ENCODE measurements around the gene TMEM163.
A peak's percentile ranks its signal among the peaks of the same experiment; 100 is the strongest.
"Not testable (repeated sequence)": the region's sequence is repeated elsewhere in the genome, so short reads cannot be mapped to it uniquely, and the experiment has no call there.

TMEM163 gene

GRCh38 chr2:134726645-134727044, 7.8 kb upstream of the TMEM163 start:
- FAIRE-seq (no peak), DNase-seq (ENCODE audit: insufficient read length, low spot score) (no peak)
- TF ChIP-seq POU2F2 (IDR thresholded peaks at IDR 0.05; ENCODE audit: low read depth, low read length) (no peak), TAF1 (IDR thresholded peaks at IDR 0.05; ENCODE audit: low read depth, low read length) (no peak), PAX5 (IDR thresholded peaks at IDR 0.05; ENCODE audit: insufficient read depth, low read length, severe bottlenecking) (no peak), POLR2AphosphoS5 (IDR thresholded peaks at IDR 0.05; ENCODE audit: low read depth, low read length) (no peak), POLR2A (IDR thresholded peaks at IDR 0.05; ENCODE audit: low read depth, low read length) (no peak), SPI1 (IDR thresholded peaks at IDR 0.05; ENCODE audit: low read depth, low read length) (no peak)

GRCh38 chr2:134725876-134726275, 7.1 kb upstream of the TMEM163 start:
- TF ChIP-seq TAF1 (IDR thresholded peaks at IDR 0.05; ENCODE audit: low read depth, low read length) = no peak
- FAIRE-seq = no peak

GRCh38 chr2:134724341-134724740, 5.5 kb upstream of the TMEM163 start:
- DNase-seq (ENCODE audit: insufficient read length, low spot score) = no peak
- no peak for FAIRE-seq
- TF ChIP-seq POLR2A (IDR thresholded peaks at IDR 0.05; ENCODE audit: low read depth, low read length) (no peak), TAF1 (IDR thresholded peaks at IDR 0.05; ENCODE audit: low read depth, low read length) (no peak), SPI1 (IDR thresholded peaks at IDR 0.05; ENCODE audit: low read depth, low read length) (no peak), POLR2AphosphoS5 (IDR thresholded peaks at IDR 0.05; ENCODE audit: low read depth, low read length) (no peak), POU2F2 (IDR thresholded peaks at IDR 0.05; ENCODE audit: low read depth, low read length) (no peak), PAX5 (IDR thresholded peaks at IDR 0.05; ENCODE audit: insufficient read depth, low read length, severe bottlenecking) (no peak)

More at GRCh38 chr2:134725876-134726275, 7.1 kb upstream of the TMEM163 start:
- no peak for DNase-seq (ENCODE audit: insufficient read length, low spot score)

- not testable (repeated sequence) for FAIRE-seq
These were observed 4.9 kb upstream of the TMEM163 start for GRCh38 chr2:134723742-134724141.

GRCh38 chr2:134722728-134723127, 3.9 kb upstream of the TMEM163 start:
- FAIRE-seq = no peak
- no peak for TF ChIP-seq PAX5 (IDR thresholded peaks at IDR 0.05; ENCODE audit: insufficient read depth, low read length, severe bottlenecking)

More at GRCh38 chr2:134723742-134724141, 4.9 kb upstream of the TMEM163 start:
- DNase-seq (ENCODE audit: insufficient read length, low spot score) = not testable (repeated sequence)

GRCh38 chr2:134721596-134721995, 2.8 kb upstream of the TMEM163 start:
- FAIRE-seq = no peak
- no peak for DNase-seq (ENCODE audit: insufficient read length, low spot score)
- TF ChIP-seq PAX5 (IDR thresholded peaks at IDR 0.05; ENCODE audit: insufficient read depth, low read length, severe bottlenecking) (no peak), SPI1 (IDR thresholded peaks at IDR 0.05; ENCODE audit: low read depth, low read length) (no peak), POLR2A (IDR thresholded peaks at IDR 0.05; ENCODE audit: low read depth, low read length) (no peak), POU2F2 (IDR thresholded peaks at IDR 0.05; ENCODE audit: low read depth, low read length) (no peak), POLR2AphosphoS5 (IDR thresholded peaks at IDR 0.05; ENCODE audit: low read depth, low read length) (no peak), TAF1 (IDR thresholded peaks at IDR 0.05; ENCODE audit: low read depth, low read length) (no peak)

More at GRCh38 chr2:134722728-134723127, 3.9 kb upstream of the TMEM163 start:
- DNase-seq (ENCODE audit: insufficient read length, low spot score) = no peak

GRCh38 chr2:134718023-134718816, 580 bp downstream of the TMEM163 start:
- FAIRE-seq = peak; percentile 40
- TF ChIP-seq TAF1 (IDR thresholded peaks at IDR 0.05; ENCODE audit: low read depth, low read length) (no peak), POLR2AphosphoS5 (IDR thresholded peaks at IDR 0.05; ENCODE audit: low read depth, low read length) (no peak), SPI1 (IDR thresholded peaks at IDR 0.05; ENCODE audit: low read depth, low read length) (no peak), POU2F2 (IDR thresholded peaks at IDR 0.05; ENCODE audit: low read depth, low read length) (no peak), PAX5 (IDR thresholded peaks at IDR 0.05; ENCODE audit: insufficient read depth, low read length, severe bottlenecking) (no peak), POLR2A (IDR thresholded peaks at IDR 0.05; ENCODE audit: low read depth, low read length) (no peak)

GRCh38 chr2:134717286-134718022, 1.3 kb downstream of the TMEM163 start:
- TF ChIP-seq POU2F2 (IDR thresholded peaks at IDR 0.05; ENCODE audit: low read depth, low read length) (no peak), POLR2A (IDR thresholded peaks at IDR 0.05; ENCODE audit: low read depth, low read length) (no peak), PAX5 (IDR thresholded peaks at IDR 0.05; ENCODE audit: insufficient read depth, low read length, severe bottlenecking) (no peak), POLR2AphosphoS5 (IDR thresholded peaks at IDR 0.05; ENCODE audit: low read depth, low read length) (no peak), TAF1 (IDR thresholded peaks at IDR 0.05; ENCODE audit: low read depth, low read length) (no peak), SPI1 (IDR thresholded peaks at IDR 0.05; ENCODE audit: low read depth, low read length) (no peak)
- DNase-seq (ENCODE audit: insufficient read length, low spot score) (no peak), FAIRE-seq (peak; percentile 68)

More at GRCh38 chr2:134718023-134718816, 580 bp downstream of the TMEM163 start:
- peak; percentile 43 for DNase-seq (ENCODE audit: insufficient read length, low spot score)

- no peak for TF ChIP-seq TAF1 (IDR thresholded peaks at IDR 0.05; ENCODE audit: low read depth, low read length)
- no peak for TF ChIP-seq PAX5 (IDR thresholded peaks at IDR 0.05; ENCODE audit: insufficient read depth, low read length, severe bottlenecking)
- no peak for TF ChIP-seq POLR2A (IDR thresholded peaks at IDR 0.05; ENCODE audit: low read depth, low read length)
- no peak for TF ChIP-seq POLR2AphosphoS5 (IDR thresholded peaks at IDR 0.05; ENCODE audit: low read depth, low read length)
- TF ChIP-seq POU2F2 (IDR thresholded peaks at IDR 0.05; ENCODE audit: low read depth, low read length) = no peak
- no peak for DNase-seq (ENCODE audit: insufficient read length, low spot score)
- FAIRE-seq = peak; percentile 23
These were observed 2.0 kb downstream of the TMEM163 start for GRCh38 chr2:134716721-134717243.
